ENCODE measurements around the gene RAB3C.

- TF ChIP-seq EZH2 (IDR thresholded peaks at IDR 0.05; ENCODE audit: borderline replicate concordance, low read length), result no peak
- TF ChIP-seq, protein P1, sequence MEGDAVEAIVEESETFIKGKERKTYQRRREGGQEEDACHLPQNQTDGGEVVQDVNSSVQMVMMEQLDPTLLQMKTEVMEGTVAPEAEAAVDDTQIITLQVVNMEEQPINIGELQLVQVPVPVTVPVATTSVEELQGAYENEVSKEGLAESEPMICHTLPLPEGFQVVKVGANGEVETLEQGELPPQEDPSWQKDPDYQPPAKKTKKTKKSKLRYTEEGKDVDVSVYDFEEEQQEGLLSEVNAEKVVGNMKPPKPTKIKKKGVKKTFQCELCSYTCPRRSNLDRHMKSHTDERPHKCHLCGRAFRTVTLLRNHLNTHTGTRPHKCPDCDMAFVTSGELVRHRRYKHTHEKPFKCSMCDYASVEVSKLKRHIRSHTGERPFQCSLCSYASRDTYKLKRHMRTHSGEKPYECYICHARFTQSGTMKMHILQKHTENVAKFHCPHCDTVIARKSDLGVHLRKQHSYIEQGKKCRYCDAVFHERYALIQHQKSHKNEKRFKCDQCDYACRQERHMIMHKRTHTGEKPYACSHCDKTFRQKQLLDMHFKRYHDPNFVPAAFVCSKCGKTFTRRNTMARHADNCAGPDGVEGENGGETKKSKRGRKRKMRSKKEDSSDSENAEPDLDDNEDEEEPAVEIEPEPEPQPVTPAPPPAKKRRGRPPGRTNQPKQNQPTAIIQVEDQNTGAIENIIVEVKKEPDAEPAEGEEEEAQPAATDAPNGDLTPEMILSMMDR (conservative IDR thresholded peaks at IDR 0.05 in 1 of 2, IDR thresholded peaks at IDR 0.05 in 1 of 2; ENCODE audit: extremely low read depth in 1 of 2, insufficient read depth in 1 of 2, low read depth in 1 of 2, low read length in 2 of 2), result no peak
Measured at GRCh38 chr5:58542709-58543108, 40.2 kb upstream of the RAB3C start.

All from mammary epithelial cell (primary cell).